Measurements from ENCODE around the gene AQP1. TPM values are rescaled to one million over a fixed set of nuclear protein-coding genes. Genes with fewer than 3 reads are reported as not detected.

AQP1 gene
- total and polyA plus RNA-seq, 10 of the 15 experiments (the other 5 are each of a cell fraction or from before 2014, with no cell fraction given) = 0.03 to 0.64 TPM; not detected in 8

- TF ChIP-seq ZNF592 (IDR thresholded peaks at IDR 0.05) (no peak), ZBED1 (IDR thresholded peaks at IDR 0.05; ENCODE audit: borderline replicate concordance) (no peak), MYC (IDR thresholded peaks at IDR 0.05; ENCODE audit: insufficient read depth, insufficient read length, insufficient replicate concordance, low read length, severe bottlenecking) (no peak), HDAC6 (IDR thresholded peaks at IDR 0.05; ENCODE audit: unreplicated experiment) (no peak), CHD2 (IDR thresholded peaks at IDR 0.05; ENCODE audit: borderline replicate concordance, low read depth, low read length) (no peak)
These were observed 48.0 kb upstream of the AQP1 start (continued) for GRCh38 chr7:30863706-30864035.

DNA sequence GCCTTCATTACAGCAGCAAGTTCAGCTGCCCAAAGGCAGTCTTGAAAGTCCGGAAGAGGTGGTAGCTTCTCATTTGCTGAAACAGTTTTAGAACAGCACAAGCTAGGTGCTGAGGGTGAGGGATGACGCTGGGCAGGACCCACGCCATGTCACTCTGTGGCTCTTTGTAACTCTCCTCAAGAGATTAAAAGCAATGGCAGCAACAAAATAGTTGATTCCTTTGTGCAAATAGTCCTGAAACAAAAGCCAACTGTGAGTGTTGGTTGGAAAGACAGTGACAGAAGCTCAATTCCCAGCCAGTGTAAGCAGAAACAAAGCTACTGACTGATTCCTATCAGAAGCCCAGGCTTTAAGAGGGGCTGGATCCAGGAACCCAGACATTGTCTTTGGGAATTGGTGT is 47.6 kb upstream of the AQP1 start:
- no peaks in the 10 kb centered on the region for H3K4me1 ChIP-seq (ENCODE audit: control insufficient read depth, insufficient read depth, low read length)
- no peak overlapping the region for H3K4me3 ChIP-seq
- no peak overlapping the region for H3K9ac ChIP-seq (ENCODE audit: control insufficient read depth, insufficient read depth, low read length)
- ATAC-seq (no peak), FAIRE-seq (no peak), DNase-seq (ENCODE audit: low read depth, low spot score) (no peak)
- H3K36me3 ChIP-seq (ENCODE audit: control insufficient read depth in 2 of 2, insufficient read depth in 2 of 2, low read length in 1 of 2) = no peaks in the 10 kb centered on the region
- CTCF ChIA-PET = no interaction called here
- no peaks in the 10 kb centered on the region for H3K9me3 ChIP-seq (replicated peaks; ENCODE audit: control insufficient read depth, insufficient read depth, low read length)
- no peaks in the 10 kb centered on the region; the same call in 1 of the 2 replicates for H4K20me1 ChIP-seq (ENCODE audit: control insufficient read depth, insufficient read depth)
- H3K79me2 ChIP-seq (ENCODE audit: control insufficient read depth, insufficient read depth, low read length) = no peaks in the 10 kb centered on the region
- H2AFZ ChIP-seq (ENCODE audit: control insufficient read depth, low read depth, low read length) = no peak overlapping the region
- POLR2A ChIA-PET = no interaction called here
- RAD21 ChIA-PET (ENCODE audit: unreplicated experiment) = no interaction called here
- SMC1A ChIA-PET (ENCODE audit: uncharacterized antibody, unreplicated experiment) = no interaction called here
- in situ Hi-C loops (cut with MboI) = no loop called here
- no peak overlapping the region for H3K4me2 ChIP-seq (ENCODE audit: control insufficient read depth, insufficient read depth)
- TF ChIP-seq, protein P1, sequence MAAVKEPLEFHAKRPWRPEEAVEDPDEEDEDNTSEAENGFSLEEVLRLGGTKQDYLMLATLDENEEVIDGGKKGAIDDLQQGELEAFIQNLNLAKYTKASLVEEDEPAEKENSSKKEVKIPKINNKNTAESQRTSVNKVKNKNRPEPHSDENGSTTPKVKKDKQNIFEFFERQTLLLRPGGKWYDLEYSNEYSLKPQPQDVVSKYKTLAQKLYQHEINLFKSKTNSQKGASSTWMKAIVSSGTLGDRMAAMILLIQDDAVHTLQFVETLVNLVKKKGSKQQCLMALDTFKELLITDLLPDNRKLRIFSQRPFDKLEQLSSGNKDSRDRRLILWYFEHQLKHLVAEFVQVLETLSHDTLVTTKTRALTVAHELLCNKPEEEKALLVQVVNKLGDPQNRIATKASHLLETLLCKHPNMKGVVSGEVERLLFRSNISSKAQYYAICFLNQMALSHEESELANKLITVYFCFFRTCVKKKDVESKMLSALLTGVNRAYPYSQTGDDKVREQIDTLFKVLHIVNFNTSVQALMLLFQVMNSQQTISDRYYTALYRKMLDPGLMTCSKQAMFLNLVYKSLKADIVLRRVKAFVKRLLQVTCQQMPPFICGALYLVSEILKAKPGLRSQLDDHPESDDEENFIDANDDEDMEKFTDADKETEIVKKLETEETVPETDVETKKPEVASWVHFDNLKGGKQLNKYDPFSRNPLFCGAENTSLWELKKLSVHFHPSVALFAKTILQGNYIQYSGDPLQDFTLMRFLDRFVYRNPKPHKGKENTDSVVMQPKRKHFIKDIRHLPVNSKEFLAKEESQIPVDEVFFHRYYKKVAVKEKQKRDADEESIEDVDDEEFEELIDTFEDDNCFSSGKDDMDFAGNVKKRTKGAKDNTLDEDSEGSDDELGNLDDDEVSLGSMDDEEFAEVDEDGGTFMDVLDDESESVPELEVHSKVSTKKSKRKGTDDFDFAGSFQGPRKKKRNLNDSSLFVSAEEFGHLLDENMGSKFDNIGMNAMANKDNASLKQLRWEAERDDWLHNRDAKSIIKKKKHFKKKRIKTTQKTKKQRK (IDR thresholded peaks at IDR 0.05; ENCODE audit: low read depth, low read length) = no peak
- TF ChIP-seq MXI1 (IDR thresholded peaks at IDR 0.05; ENCODE audit: low read depth, low read length) (no peak), EZH2 (IDR thresholded peaks at IDR 0.05; ENCODE audit: borderline replicate concordance, control insufficient read depth, low read depth, low read length) (no peak), TCF12 (IDR thresholded peaks at IDR 0.05; ENCODE audit: low read depth, low read length) (no peak)
- 62% methylated on average over 3 of the region's 3 CpGs for whole genome bisulfite sequencing (ENCODE audit: insufficient coverage, insufficient replicate concordance, low lambda C conversion rate, missing lambda C conversion rate)
- H3K27me3 ChIP-seq (replicated peaks in 1 of 2; ENCODE audit: control insufficient read depth in 2 of 2, insufficient read depth in 2 of 2, low read length in 1 of 2) = no peaks in the 10 kb centered on the region
- BruUV-seq (replicated peaks) = no TSS peak
- intact Hi-C loops (cut with micrococcal nuclease; ENCODE audit: unreplicated experiment) = no loop called here
- no peak overlapping the region for H3K27ac ChIP-seq (ENCODE audit: control insufficient read depth, insufficient read depth)
